CD4-positive, alpha-beta T cell (primary cell): ENCODE results near the gene CABP1. TPM values are rescaled to one million over a fixed set of nuclear protein-coding genes. Genes with fewer than 3 reads are reported as not detected.

Source experiments
- ATAC-seq: fragments of 200-7000 bp; cut with Tn5 transposase; one replicate; pipeline ENCODE4 v1.10.0; 2022; ENCODE audit warnings: mild to moderate bottlenecking; ENCODE audit not compliant: poor library complexity
- CTCF ChIA-PET: fragments of 350-600 bp; sonication (Branson Sonifier 250); formaldehyde crosslinking; loops from one replicate; lab custom pipeline; 2021; ENCODE audit warnings: antibody characterized with exemption, inconsistent platforms; lab: Charles Lee
- POLR2A ChIA-PET: fragments of 350-600 bp; sonication (Branson Sonifier 250); formaldehyde crosslinking; loops from one replicate; lab custom pipeline; 2021; ENCODE audit warnings: antibody characterized with exemption, inconsistent platforms; lab: Charles Lee
- DNase-seq, 14 experiments: peaks; one replicate each; pipeline ENCODE4 v3.0.0-alpha.2; 2013 to 2020; ENCODE audit warnings: mixed read lengths in 2 of 14
- H3K27ac ChIP-seq, 2 donors: one replicate each; pipeline versions ENCODE4 v1.5.1 to v1.7.0; 2013; ENCODE audit warnings: low read length in 2 of 2, low read depth in 1 of 2, mild to moderate bottlenecking in 1 of 2
- H3K27me3 ChIP-seq, 2 experiments: 1 replicate in 1 of 2; 2 replicates in 1 of 2; pipeline versions ENCODE4 v1.6.1 to v1.7.0; 2013; ENCODE audit warnings: low read length in 2 of 2, control low read depth in 1 of 2, mild to moderate bottlenecking in 1 of 2, moderate library complexity in 1 of 2; ENCODE audit not compliant: insufficient read depth in 2 of 2, control insufficient read depth in 1 of 2
- H3K36me3 ChIP-seq: one replicate; pipeline ENCODE4 v1.6.1; 2013; ENCODE audit warnings: low read length, control low read depth; ENCODE audit not compliant: insufficient read depth
- H3K4me1 ChIP-seq: one replicate; pipeline ENCODE4 v1.6.1; 2013; ENCODE audit warnings: low read length, control low read depth; ENCODE audit not compliant: insufficient read depth
- H3K4me3 ChIP-seq: one replicate; pipeline ENCODE4 v1.5.1; 2013; ENCODE audit warnings: mild to moderate bottlenecking, low read length, moderate library complexity
- H3K9me3 ChIP-seq, 2 experiments: 1 replicate in 1 of 2; 2 replicates in 1 of 2; pipeline versions ENCODE4 v1.6.1 to v1.7.0; 2013; ENCODE audit warnings: low read length in 2 of 2, mild to moderate bottlenecking in 2 of 2, control low read depth in 1 of 2, moderate library complexity in 1 of 2; ENCODE audit not compliant: control insufficient read depth in 1 of 2, insufficient read depth in 1 of 2
- H3K27ac Mint-ChIP-seq: one replicate; pipeline ENCODE4 v1.8.0; 2020; ENCODE audit warnings: mixed read lengths
- H3K27me3 Mint-ChIP-seq: one replicate; pipeline ENCODE4 v1.8.0; 2021; ENCODE audit warnings: mixed read lengths
- H3K36me3 Mint-ChIP-seq: one replicate; pipeline ENCODE4 v1.8.0; 2021; ENCODE audit warnings: low read depth, mixed read lengths
- H3K4me1 Mint-ChIP-seq: one replicate; pipeline ENCODE4 v1.8.0; 2021; ENCODE audit warnings: low read depth, mixed read lengths
- H3K4me3 Mint-ChIP-seq: one replicate; pipeline ENCODE4 v1.8.0; 2020; ENCODE audit warnings: mild to moderate bottlenecking, mixed read lengths
- H3K9me3 Mint-ChIP-seq: one replicate; pipeline ENCODE4 v1.8.0; 2020; ENCODE audit warnings: mixed read lengths
- CTCF ChIP-seq: fragments of 200-600 bp; IDR thresholded peaks from one replicate; pipeline ENCODE4 v1.8.0; 2022; ENCODE audit warnings: antibody characterized with exemption, mild to moderate bottlenecking
- intact Hi-C, 2 experiments: fragments of 100-400 bp; cut with DNase I in 1 of 2; cut with micrococcal nuclease in 1 of 2; formaldehyde crosslinking; loops; one replicate each; pipeline versions ENCODE4 v1.15.1 to v1.9.0; 2023 to 2025; cut with DNase I, micrococcal nuclease
- total RNA-seq, 174 experiments: library from RNA in 2 of 174; stranded (reverse) in 2 of 174; gene quantifications; one replicate each; pipeline ENCODE4 v1.2.3 and lab custom pipeline; 2021 to 2026

Gene CABP1
- total RNA-seq, 2 experiments from 2014 or later: 0.11 TPM; not detected in 1

- peak in 1 of 14 experiments; percentile 31 for DNase-seq
- intact Hi-C loops: loop anchor here (1.0 to 10.0 kb wide), 8 partner anchors 31 to 325 kb away; partner anchors contain the start of gene PLA2G1B (in 2 of the 2)
- Mint-ChIP-seq H3K27ac (no peak overlapping the region), H3K4me1 (peaks cover 11% of the 10 kb centered on the region), H3K9me3 (no peaks in the 10 kb centered on the region), H3K36me3 (no peaks in the 10 kb centered on the region), H3K27me3 (peaks cover 76% of the 10 kb centered on the region), H3K4me3 (no peak overlapping the region)
- peaks cover 24 to 58% of the 10 kb centered on the region in 2 experiments for H3K27me3 ChIP-seq
- TF ChIP-seq CTCF: peak; percentile 54
- no peaks in the 10 kb centered on the region for H3K36me3 ChIP-seq
- ATAC-seq: no peak
- no peak overlapping the region for H3K4me3 ChIP-seq
- H3K9me3 ChIP-seq: peaks cover 0 to 4% of the 10 kb centered on the region in 2 experiments
- peaks cover 14% of the 10 kb centered on the region for H3K4me1 ChIP-seq
- ChIA-PET CTCF (interaction anchor here (0.6 to 2.3 kb wide), 15 partner anchors 9 to 367 kb away, joined by 3 to 16 read pairs (median 4); partner anchors contain the start of genes ACADS, CABP1 and POP5), POLR2A (interaction anchor here (0.6 to 1.2 kb wide), 6 partner anchors 31 to 1595 kb away, joined by 3 to 5 read pairs (median 3); partner anchors contain the start of genes POP5 and RNU4-2)
- no peak overlapping the region for H3K27ac ChIP-seq
Measured at GRCh38 chr12:120649442-120650232, 9.2 kb downstream of the CABP1 start.

GRCh38 chr12:120650233-120650690 lies 9.8 kb downstream of the CABP1 start:
- H3K27me3 ChIP-seq: peaks cover 23 to 52% of the 10 kb centered on the region in 2 experiments
- H3K4me3 Mint-ChIP-seq: no peak overlapping the region
- ChIA-PET CTCF (interaction anchor here (1.1 to 2.3 kb wide), 5 partner anchors 10 to 322 kb away, joined by 4 to 16 read pairs (median 7); partner anchors contain the start of genes CABP1 and POP5), POLR2A (interaction anchor here (0.9 kb wide), 1 partner anchor 31 kb away, joined by 3 read pairs; no protein-coding TSS in a partner anchor)
- TF ChIP-seq CTCF: no peak
- no peak overlapping the region for H3K4me3 ChIP-seq
- no peaks in the 10 kb centered on the region for H3K36me3 ChIP-seq
- ATAC-seq: no peak
- H3K9me3 Mint-ChIP-seq: no peaks in the 10 kb centered on the region
- H3K36me3 Mint-ChIP-seq: no peaks in the 10 kb centered on the region
- peaks cover 0 to 4% of the 10 kb centered on the region in 2 experiments for H3K9me3 ChIP-seq
- intact Hi-C loops: loop anchor here in 1 of 2 experiments (5.0 kb wide), 1 partner anchor 293 kb away; no protein-coding TSS in a partner anchor
- peaks cover 14% of the 10 kb centered on the region for H3K4me1 ChIP-seq
- peaks cover 74% of the 10 kb centered on the region for H3K27me3 Mint-ChIP-seq
- no peak for DNase-seq
- no peak overlapping the region for H3K27ac ChIP-seq
- peaks cover 11% of the 10 kb centered on the region for H3K4me1 Mint-ChIP-seq
- H3K27ac Mint-ChIP-seq: no peak overlapping the region

- Mint-ChIP-seq H3K4me1 (peaks cover 10% of the 10 kb centered on the region), H3K27me3 (peaks cover 61% of the 10 kb centered on the region), H3K27ac (no peak overlapping the region), H3K4me3 (no peak overlapping the region), H3K9me3 (no peaks in the 10 kb centered on the region), H3K36me3 (no peaks in the 10 kb centered on the region)
- CTCF ChIA-PET: no interaction called here
- Histone ChIP-seq H3K27ac (no peak overlapping the region), H3K36me3 (no peaks in the 10 kb centered on the region), H3K4me3 (no peak overlapping the region), H3K4me1 (peaks cover 14% of the 10 kb centered on the region), H3K9me3 (peaks cover 0 to 4% of the 10 kb centered on the region in 2 experiments), H3K27me3 (peaks cover 20 to 39% of the 10 kb centered on the region in 2 experiments)
- intact Hi-C loops: loop anchor here in 1 of 2 experiments (5.0 kb wide), 1 partner anchor 295 kb away; no protein-coding TSS in a partner anchor
- ATAC-seq (no peak), DNase-seq (no peak)
- POLR2A ChIA-PET: no interaction called here
- TF ChIP-seq CTCF: no peak
Measured at GRCh38 chr12:120651821-120652220, 11.4 kb downstream of the CABP1 start.
